HEK293T (cell line): ENCODE data around the gene LSAMP.

Experiments
- CTCF ChIA-PET: fragments of 350-600 bp; formaldehyde crosslinking; extraction: SDS; loops from one replicate; lab custom pipeline; 2021; ENCODE audit warnings: antibody characterized with exemption, inconsistent platforms; lab: Yijun Ruan, JAX
- POLR2A ChIA-PET: fragments of 350-600 bp; formaldehyde crosslinking; extraction: SDS; loops from one replicate; lab custom pipeline; 2020; ENCODE audit warnings: antibody characterized with exemption, inconsistent platforms; lab: Yijun Ruan, JAX
- DNase-seq: peaks from one replicate; pipeline ENCODE4 v3.0.0; 2012; ENCODE audit warnings: mixed read lengths; ENCODE audit errors: extremely low spot score
- ARNT ChIP-seq: fragments of 450-650 bp; IDR thresholded peaks from 2 replicates; pipeline ENCODE4 v1.6.1; 2017; ENCODE audit warnings: mild to moderate bottlenecking
- BHLHE40 ChIP-seq: fragments of 450-650 bp; IDR thresholded peaks from 2 replicates; pipeline ENCODE4 v1.6.1; 2016; ENCODE audit warnings: mild to moderate bottlenecking, moderate library complexity, borderline replicate concordance
- CTBP1 ChIP-seq: fragments of 450-650 bp; IDR thresholded peaks from 2 replicates; pipeline ENCODE4 v1.6.1; 2016; ENCODE audit warnings: borderline replicate concordance
- ELF4 ChIP-seq: fragments of 450-650 bp; IDR thresholded peaks from 2 replicates; pipeline ENCODE4 v1.6.1; 2017; ENCODE audit warnings: antibody characterized with exemption
- FOXA1 ChIP-seq: fragments of 450-650 bp; IDR thresholded peaks from 2 replicates; pipeline ENCODE4 v1.6.1; 2016; ENCODE audit warnings: mild to moderate bottlenecking
- FOXK2 ChIP-seq: fragments of 450-650 bp; IDR thresholded peaks from 2 replicates; pipeline ENCODE4 v1.6.1; 2016; ENCODE audit warnings: mild to moderate bottlenecking
- FOXM1 ChIP-seq: fragments of 450-650 bp; IDR thresholded peaks from 2 replicates; pipeline ENCODE4 v1.6.1; 2017; ENCODE audit warnings: mild to moderate bottlenecking, borderline replicate concordance
- HDGF ChIP-seq: fragments of 450-650 bp; IDR thresholded peaks from 2 replicates; pipeline ENCODE4 v1.6.1; 2017; ENCODE audit warnings: antibody characterized with exemption, borderline replicate concordance
- L3MBTL2 ChIP-seq: fragments of 450-650 bp; conservative IDR thresholded peaks from 2 replicates; pipeline ENCODE4 v1.6.1; 2016; ENCODE audit warnings: mild to moderate bottlenecking
- LEF1 ChIP-seq: fragments of 450-650 bp; IDR thresholded peaks from 2 replicates; pipeline ENCODE4 v1.6.1; 2017; ENCODE audit warnings: mild to moderate bottlenecking, borderline replicate concordance
- NFRKB ChIP-seq: fragments of 450-650 bp; IDR thresholded peaks from 2 replicates; pipeline ENCODE4 v1.6.1; 2016; ENCODE audit warnings: mild to moderate bottlenecking, moderate library complexity
- PKNOX1 ChIP-seq: fragments of 450-650 bp; IDR thresholded peaks from 2 replicates; pipeline ENCODE4 v1.6.1; 2016
- SP1 ChIP-seq: fragments of 450-650 bp; IDR thresholded peaks from 2 replicates; pipeline ENCODE4 v1.6.1; 2017
- SUZ12 ChIP-seq: fragments of 450-650 bp; IDR thresholded peaks from 2 replicates; pipeline ENCODE4 v1.6.1; 2016; ENCODE audit warnings: mild to moderate bottlenecking
- TARDBP ChIP-seq: fragments of 450-650 bp; IDR thresholded peaks from 2 replicates; pipeline ENCODE4 v1.6.1; 2016
- ZNF384 ChIP-seq: fragments of 450-650 bp; IDR thresholded peaks from 2 replicates; pipeline ENCODE4 v1.6.1; 2016

Gene LSAMP

GRCh38 chr3:116103868-116104530 is 341.3 kb downstream of the LSAMP start:
- POLR2A ChIA-PET = no interaction called here
- CTCF ChIA-PET = no interaction called here
- TF ChIP-seq BHLHE40 (no peak), L3MBTL2 (no peak), SP1 (no peak), HDGF (no peak), SUZ12 (no peak), ELF4 (no peak), FOXM1 (no peak), FOXA1 (no peak), PKNOX1 (no peak), NFRKB (no peak), CTBP1 (no peak), LEF1 (no peak), ARNT (no peak), ZNF384 (no peak), FOXK2 (no peak)
- DNase-seq = no peak

- POLR2A ChIA-PET = no interaction called here
- TF ChIP-seq L3MBTL2 (no peak), LEF1 (no peak), FOXA1 (no peak), SUZ12 (no peak), NFRKB (no peak), PKNOX1 (no peak), FOXM1 (no peak), ARNT (no peak), HDGF (no peak), TARDBP (no peak), SP1 (no peak), ZNF384 (no peak), FOXK2 (no peak), CTBP1 (no peak), ELF4 (no peak)
- CTCF ChIA-PET = no interaction called here
- DNase-seq = no peak
These were observed 343.2 kb downstream of the LSAMP start for GRCh38 chr3:116102037-116102436.

GRCh38 chr3:116097226-116097625 is 348.1 kb downstream of the LSAMP start:
- ChIA-PET POLR2A (no interaction called here), CTCF (no interaction called here)
- no peak for DNase-seq
- TF ChIP-seq LEF1 (no peak), PKNOX1 (no peak), TARDBP (no peak), FOXM1 (no peak), NFRKB (no peak), HDGF (no peak), SUZ12 (no peak), ELF4 (no peak), ZNF384 (no peak), CTBP1 (no peak)

- DNase-seq = no peak
- TF ChIP-seq CTBP1 (no peak), TARDBP (no peak), SP1 (no peak), ELF4 (no peak), ZNF384 (no peak), ARNT (no peak), LEF1 (no peak), FOXK2 (no peak), FOXA1 (no peak), L3MBTL2 (no peak), SUZ12 (no peak), PKNOX1 (no peak), NFRKB (no peak), HDGF (no peak), FOXM1 (no peak), BHLHE40 (no peak)
- ChIA-PET POLR2A (no interaction called here), CTCF (no interaction called here)
These were observed 348.7 kb downstream of the LSAMP start for GRCh38 chr3:116096631-116097030.

GRCh38 chr3:116093374-116093773 is 351.9 kb downstream of the LSAMP start:
- no peak for DNase-seq
- CTCF ChIA-PET = no interaction called here
- TF ChIP-seq FOXA1 = no peak
- no peak for TF ChIP-seq ARNT
- TF ChIP-seq CTBP1 = no peak
- no peak for TF ChIP-seq ZNF384
- TF ChIP-seq SP1 = no peak
- TF ChIP-seq HDGF = no peak
- TF ChIP-seq LEF1 = no peak
- TF ChIP-seq L3MBTL2 = no peak
- no peak for TF ChIP-seq NFRKB
- no peak for TF ChIP-seq SUZ12
- TF ChIP-seq BHLHE40 = no peak
- TF ChIP-seq PKNOX1 = no peak
- no peak for TF ChIP-seq FOXK2
- TF ChIP-seq ELF4 = no peak
- no peak for TF ChIP-seq FOXM1
- no peak for TF ChIP-seq TARDBP
- POLR2A ChIA-PET = no interaction called here
